Activated CD4-positive, alpha-beta T cell treated with anti-CD3 and anti-CD28 coated beads for 36 hours (primary cell): Measurements from ENCODE around the gene GPR153. TPM values are rescaled to one million over a fixed set of nuclear protein-coding genes. Genes with fewer than 3 reads are reported as not detected.
"Not testable (repeated sequence)": the region's sequence is repeated elsewhere in the genome, so short reads cannot be mapped to it uniquely, and the experiment has no call there.

ENCODE experiments used
- ATAC-seq: fragments of 200-7000 bp; cut with Tn5 transposase; one replicate; pipeline ENCODE4 v1.10.0; 2021; ENCODE audit warnings: mild to moderate bottlenecking, moderate library complexity
- CTCF ChIA-PET: fragments of 350-600 bp; sonication (Branson Sonifier 250); formaldehyde crosslinking; loops from one replicate; lab custom pipeline; 2021; ENCODE audit warnings: antibody characterized with exemption; lab: Charles Lee
- POLR2A ChIA-PET: fragments of 350-600 bp; sonication (Branson Sonifier 250); formaldehyde crosslinking; loops from one replicate; lab custom pipeline; 2021; ENCODE audit warnings: antibody characterized with exemption, inconsistent platforms; lab: Charles Lee
- DNase-seq: peaks from one replicate; pipeline ENCODE4 v3.0.0-alpha.2; 2020
- H3K27ac Mint-ChIP-seq: one replicate; pipeline ENCODE4 v1.8.0; 2021; ENCODE audit warnings: mixed read lengths
- H3K27me3 Mint-ChIP-seq: one replicate; pipeline ENCODE4 v1.8.0; 2021; ENCODE audit warnings: mixed read lengths
- H3K36me3 Mint-ChIP-seq: one replicate; pipeline ENCODE4 v1.8.0; 2021; ENCODE audit warnings: low read depth, mixed read lengths
- H3K4me1 Mint-ChIP-seq: one replicate; pipeline ENCODE4 v1.8.0; 2021; ENCODE audit warnings: mixed read lengths
- H3K4me3 Mint-ChIP-seq: one replicate; pipeline ENCODE4 v1.8.0; 2021; ENCODE audit warnings: mild to moderate bottlenecking, moderate library complexity, mixed read lengths
- H3K9me3 Mint-ChIP-seq: one replicate; pipeline ENCODE4 v1.8.0; 2021; ENCODE audit warnings: low read depth, mixed read lengths
- intact Hi-C, 2 experiments: fragments of 100-400 bp; cut with DNase I in 1 of 2; cut with micrococcal nuclease in 1 of 2; formaldehyde crosslinking; loops; one replicate each; pipeline versions ENCODE4 v1.14.2 to v1.15.1; 2022 to 2024; cut with DNase I, micrococcal nuclease
- total RNA-seq, 2 experiments: library from RNA; stranded (reverse); gene quantifications; one replicate each; pipeline ENCODE4 v1.2.3, GENCODE V29; 2021

GPR153 gene
- total RNA-seq, 2 experiments from 2014 or later, result 0.16 to 0.25 TPM

DNA sequence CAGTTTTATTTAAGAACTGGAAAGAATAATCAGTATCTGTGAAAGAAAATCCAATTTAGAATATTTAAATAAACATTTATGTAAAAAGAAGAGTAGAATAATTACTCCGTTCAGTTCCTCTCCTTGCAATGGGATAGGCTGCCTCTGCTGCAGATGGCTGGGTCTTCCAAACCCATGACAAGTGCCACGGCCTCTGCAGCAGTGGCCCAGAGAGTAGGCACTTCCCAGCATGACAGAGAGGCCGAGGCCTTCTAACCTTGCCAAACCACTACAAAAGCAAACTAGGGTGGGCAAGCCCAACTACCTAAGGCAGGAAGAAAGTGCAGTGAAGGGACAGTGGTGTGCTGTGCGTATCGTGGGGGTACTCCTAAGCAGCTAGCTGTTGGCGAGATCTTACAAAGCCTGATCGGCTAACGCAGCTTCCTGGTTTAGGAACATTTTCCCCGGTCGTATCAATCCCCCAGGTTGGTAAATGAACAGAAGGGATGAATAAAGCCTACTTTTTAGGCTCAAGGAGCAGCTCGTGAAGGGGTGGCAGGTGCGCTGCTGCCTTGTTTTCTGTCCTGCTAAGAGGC, 39.6 kb downstream of the GPR153 start:
- no peak for DNase-seq
- no peak for ATAC-seq
- no peaks in the 10 kb centered on the region for H3K4me1 Mint-ChIP-seq
- H3K4me3 Mint-ChIP-seq, result no peak overlapping the region
- peaks cover 32% of the 10 kb centered on the region for H3K36me3 Mint-ChIP-seq
- ChIA-PET CTCF (interaction anchor here (0.8 kb wide), 1 partner anchor 25 kb away, joined by 4 read pairs; no protein-coding TSS in a partner anchor), POLR2A (interaction anchor here (0.7 kb wide), 1 partner anchor 94 kb away, joined by 3 read pairs; no protein-coding TSS in a partner anchor)
- intact Hi-C loops, result no loop called here
- H3K27me3 Mint-ChIP-seq, result no peaks in the 10 kb centered on the region
- no peaks in the 10 kb centered on the region for H3K9me3 Mint-ChIP-seq
- H3K27ac Mint-ChIP-seq, result no peak overlapping the region

GRCh38 chr1:6220236-6220635, 40.7 kb downstream of the GPR153 start:
- peaks cover 26% of the 10 kb centered on the region for H3K36me3 Mint-ChIP-seq
- no peak overlapping the region for H3K4me3 Mint-ChIP-seq
- peaks cover 2% of the 10 kb centered on the region for H3K27me3 Mint-ChIP-seq
- intact Hi-C loops, result no loop called here
- no peaks in the 10 kb centered on the region for H3K9me3 Mint-ChIP-seq
- H3K4me1 Mint-ChIP-seq, result no peaks in the 10 kb centered on the region
- ChIA-PET CTCF (interaction anchor here (0.6 to 0.8 kb wide), 2 partner anchors 26 to 504 kb away, joined by 3 to 4 read pairs; no protein-coding TSS in a partner anchor), POLR2A (no interaction called here)
- no peak for DNase-seq
- no peak for ATAC-seq
- H3K27ac Mint-ChIP-seq, result no peak overlapping the region

- ATAC-seq, H3K4me3 Mint-ChIP-seq, H3K4me1 Mint-ChIP-seq, intact Hi-C loops, H3K27me3 Mint-ChIP-seq, H3K9me3 Mint-ChIP-seq, CTCF ChIA-PET, H3K27ac Mint-ChIP-seq, DNase-seq: not testable (repeated sequence)
- peaks cover 25% of the 10 kb centered on the region for H3K36me3 Mint-ChIP-seq
- POLR2A ChIA-PET, result interaction anchor here (0.6 kb wide), 1 partner anchor 9 kb away, joined by 3 read pairs; no protein-coding TSS in a partner anchor
Measured at GRCh38 chr1:6219641-6220040, 41.3 kb downstream of the GPR153 start.

GRCh38 chr1:6218375-6219164, 42.3 kb downstream of the GPR153 start:
- ChIA-PET POLR2A (no interaction called here), CTCF (interaction anchor here (0.6 to 1.9 kb wide), 2 partner anchors 14 to 204 kb away, joined by 3 to 5 read pairs; no protein-coding TSS in a partner anchor)
- peaks cover 15% of the 10 kb centered on the region for H3K36me3 Mint-ChIP-seq
- peaks cover 2% of the 10 kb centered on the region for H3K27me3 Mint-ChIP-seq
- H3K27ac Mint-ChIP-seq, result no peak overlapping the region
- DNase-seq (no peak), ATAC-seq (no peak)
- H3K4me1 Mint-ChIP-seq, result no peaks in the 10 kb centered on the region
- H3K4me3 Mint-ChIP-seq, result no peak overlapping the region
- H3K9me3 Mint-ChIP-seq, result no peaks in the 10 kb centered on the region
- intact Hi-C loops, result no loop called here

DNA sequence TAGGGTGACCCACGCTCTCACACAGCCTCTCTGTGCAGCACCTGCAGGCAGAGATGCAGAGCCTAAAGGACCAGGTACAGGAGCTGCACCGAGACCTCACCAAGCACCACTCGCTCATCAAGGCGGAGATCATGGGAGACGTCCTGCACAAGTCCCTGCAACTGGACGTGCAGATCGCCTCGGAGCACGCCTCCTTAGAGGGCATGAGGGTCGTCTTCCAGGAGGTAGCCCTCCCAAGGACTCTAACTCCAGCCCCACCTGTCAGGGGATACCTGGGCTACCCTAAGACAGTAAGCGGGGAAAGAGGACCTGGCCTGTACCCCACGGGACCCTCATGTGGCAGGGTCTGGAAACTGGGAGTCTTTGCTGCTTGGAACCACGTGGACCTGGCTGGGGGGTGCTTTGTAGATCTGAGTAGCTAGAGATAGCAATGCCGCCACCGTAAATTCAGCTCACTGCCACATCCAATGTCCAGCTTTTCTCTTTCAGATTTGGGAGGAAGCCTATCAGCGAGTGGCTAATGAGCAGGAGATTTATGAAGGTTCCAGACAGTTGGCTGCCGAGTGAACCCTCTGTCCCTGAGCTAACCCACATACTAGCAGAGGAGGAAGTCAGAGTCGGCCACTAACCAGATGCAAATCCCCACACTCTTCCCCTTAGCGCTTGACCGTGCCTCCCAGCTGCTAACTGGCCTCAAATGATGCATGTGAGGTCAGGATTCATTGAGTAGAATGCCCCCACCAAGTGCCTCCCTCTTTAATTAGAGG, 48.5 kb downstream of the GPR153 start:
- ChIA-PET CTCF (interaction anchor here (0.5 kb wide), 1 partner anchor 76 kb away, joined by 3 read pairs; no protein-coding TSS in a partner anchor), POLR2A (no interaction called here)
- H3K36me3 Mint-ChIP-seq, result no peaks in the 10 kb centered on the region
- DNase-seq (no peak), ATAC-seq (no peak)
- peaks cover 14% of the 10 kb centered on the region for H3K27me3 Mint-ChIP-seq
- H3K4me1 Mint-ChIP-seq, result peaks cover 3% of the 10 kb centered on the region
- intact Hi-C loops, result no loop called here
- H3K9me3 Mint-ChIP-seq, result no peaks in the 10 kb centered on the region
- H3K4me3 Mint-ChIP-seq, result no peak overlapping the region
- no peak overlapping the region for H3K27ac Mint-ChIP-seq

DNA sequence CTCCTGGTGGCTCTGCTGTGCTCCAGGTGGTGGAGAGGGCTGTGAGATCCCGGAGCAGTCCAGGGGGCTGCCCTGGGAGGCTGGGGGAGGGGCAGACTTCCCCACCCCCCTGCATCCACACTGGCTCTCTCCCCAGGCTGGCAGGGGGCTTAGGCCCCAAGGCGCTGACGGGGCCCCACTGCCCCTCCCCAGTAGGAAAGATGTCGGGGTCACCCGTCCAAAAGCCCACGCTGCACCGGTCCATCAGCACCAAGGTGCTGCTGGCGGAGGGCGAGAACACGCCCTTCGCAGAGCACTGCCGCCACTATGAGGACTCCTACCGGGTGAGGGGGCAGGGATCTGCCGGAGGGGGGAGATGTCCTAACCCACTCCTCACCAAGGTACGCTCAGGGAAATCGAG, 49.2 kb downstream of the GPR153 start:
- peaks cover 3% of the 10 kb centered on the region for H3K4me1 Mint-ChIP-seq
- CTCF ChIA-PET, result interaction anchor here (0.5 kb wide), 1 partner anchor 76 kb away, joined by 3 read pairs; no protein-coding TSS in a partner anchor
- H3K4me3 Mint-ChIP-seq, result no peak overlapping the region

GRCh38 chr1:6210591-6211355, 50.1 kb downstream of the GPR153 start:
- Mint-ChIP-seq H3K27ac (no peak overlapping the region), H3K27me3 (peaks cover 14% of the 10 kb centered on the region), H3K36me3 (no peaks in the 10 kb centered on the region), H3K9me3 (no peaks in the 10 kb centered on the region), H3K4me1 (peaks cover 3% of the 10 kb centered on the region), H3K4me3 (no peak overlapping the region)
- DNase-seq, result no peak
- intact Hi-C loops, result no loop called here
- POLR2A ChIA-PET, result interaction anchor here (0.6 kb wide), 1 partner anchor 62 kb away, joined by 4 read pairs; no protein-coding TSS in a partner anchor
- CTCF ChIA-PET, result no interaction called here
- ATAC-seq, result no peak

More for the DNA sequence above, 49.2 kb downstream of the GPR153 start:
- DNase-seq (no peak), ATAC-seq (no peak)
- H3K27me3 Mint-ChIP-seq, result peaks cover 14% of the 10 kb centered on the region
- intact Hi-C loops, result no loop called here
- H3K36me3 Mint-ChIP-seq, result no peaks in the 10 kb centered on the region
- no peak overlapping the region for H3K27ac Mint-ChIP-seq
- POLR2A ChIA-PET, result no interaction called here
- no peaks in the 10 kb centered on the region for H3K9me3 Mint-ChIP-seq

- no peaks in the 10 kb centered on the region for H3K9me3 Mint-ChIP-seq
- H3K27ac Mint-ChIP-seq, result no peak overlapping the region
- H3K27me3 Mint-ChIP-seq, result peaks cover 11% of the 10 kb centered on the region
- DNase-seq (peak; percentile 53), ATAC-seq (no peak)
- peak overlapping the region; percentile 26 for H3K4me3 Mint-ChIP-seq
- H3K36me3 Mint-ChIP-seq, result no peaks in the 10 kb centered on the region
- ChIA-PET POLR2A (interaction anchor here (0.6 kb wide), 1 partner anchor 61 kb away, joined by 4 read pairs; no protein-coding TSS in a partner anchor), CTCF (no interaction called here)
- H3K4me1 Mint-ChIP-seq, result peaks cover 3% of the 10 kb centered on the region
- intact Hi-C loops, result no loop called here
Measured at GRCh38 chr1:6209661-6210580, 51.0 kb downstream of the GPR153 start.

- Mint-ChIP-seq H3K27me3 (peaks cover 11% of the 10 kb centered on the region), H3K9me3 (no peaks in the 10 kb centered on the region), H3K4me3 (peak overlapping the region; percentile 26), H3K36me3 (no peaks in the 10 kb centered on the region), H3K4me1 (peaks cover 3% of the 10 kb centered on the region), H3K27ac (no peak overlapping the region)
- ATAC-seq, result peak; percentile 10
- ChIA-PET CTCF (interaction anchor here (1.1 to 1.4 kb wide), 2 partner anchors 29 to 197 kb away, joined by 3 to 4 read pairs; no protein-coding TSS in a partner anchor), POLR2A (interaction anchor here (0.7 kb wide), 2 partner anchors 26 to 340 kb away, joined by 3 to 6 read pairs; no protein-coding TSS in a partner anchor)
- intact Hi-C loops, result no loop called here
- peak; percentile 55 for DNase-seq
Measured at GRCh38 chr1:6208723-6209660, 51.9 kb downstream of the GPR153 start.
